HepG2 (cell line): Measurements from ENCODE around the gene FAM162A. TPM values are rescaled to one million over a fixed set of nuclear protein-coding genes. Genes with fewer than 3 reads are reported as not detected.

Source experiments
- ATAC-seq: fragments of 200-7000 bp; cut with Tn5 transposase; 3 replicates; pipeline ENCODE4 v1.9.1; 2020; ENCODE audit warnings: mild to moderate bottlenecking, moderate library complexity
- BruUV-seq: library from RNA; stranded (reverse); fragments of 400-500 nt; replicated peaks from 2 replicates; lab custom pipeline; 2021; lab: Mats Ljungman, UMichigan
- CTCF ChIA-PET: fragments of 300-600 bp; formaldehyde crosslinking; extraction: SDS; loops from one replicate; lab custom pipeline; 2021; ENCODE audit warnings: low total read pairs, inconsistent platforms, low intra/inter-chr PET ratio; lab: Yijun Ruan, JAX
- POLR2A ChIA-PET: fragments of 350-600 bp; sonication (Branson Sonifier 250); formaldehyde crosslinking; loops from one replicate; lab custom pipeline; 2020; ENCODE audit warnings: antibody characterized with exemption, inconsistent platforms; lab: Yijun Ruan, JAX
- DNase-seq: peaks from one replicate; pipeline ENCODE4 v3.0.0-alpha.2; 2015; ENCODE audit warnings: low spot score
- FAIRE-seq: peaks from 3 replicates; lab custom pipeline; 2011; peaks lifted over from hg19 to GRCh38; lab: Jason Lieb, UNC
- H2AFZ ChIP-seq: one replicate; pipeline ENCODE4 v1.6.1; 2011; ENCODE audit warnings: low read length, inconsistent platforms
- H3K27ac ChIP-seq: fragments of 300-600 bp; 3 replicates; pipeline ENCODE4 v1.8.0; 2011; ENCODE audit warnings: mixed run types, mild to moderate bottlenecking, mixed read lengths, low read length, inconsistent platforms; ENCODE audit not compliant: insufficient read depth; ENCODE audit errors: extremely low read length
- H3K27me3 ChIP-seq, 2 experiments: fragments of 200-600 bp in 1 of 2; 2 replicates in 1 of 2; 3 replicates in 1 of 2; pipeline versions ENCODE4 v1.6.0 to v1.8.0; 2011; ENCODE audit warnings: low read length in 2 of 2, mild to moderate bottlenecking in 2 of 2, moderate library complexity in 2 of 2, inconsistent platforms in 1 of 2; ENCODE audit not compliant: insufficient read depth in 2 of 2, control insufficient read depth in 1 of 2
- H3K36me3 ChIP-seq, 2 experiments: fragments of 200-600 bp in 1 of 2; replicated peaks in 1 of 2; 2 replicates in 1 of 2; 3 replicates in 1 of 2; pipeline versions ENCODE4 v1.5.1 to v1.8.0; 2011; ENCODE audit warnings: low read length in 2 of 2, inconsistent platforms in 1 of 2; ENCODE audit not compliant: insufficient read depth in 2 of 2, control insufficient read depth in 1 of 2
- H3K4me1 ChIP-seq: 2 replicates; pipeline ENCODE4 v1.5.1; 2012; ENCODE audit warnings: low read length, inconsistent platforms; ENCODE audit not compliant: insufficient read depth
- H3K4me2 ChIP-seq: 2 replicates; pipeline ENCODE4 v1.6.0; 2011; ENCODE audit warnings: low read depth, low read length, inconsistent platforms
- H3K4me3 ChIP-seq, 3 experiments: fragments of 200-600 bp in 1 of 3; sonication (generic), shearing (Covaris generic) in 1 of 3; replicated peaks in 1 of 3; 2 replicates each; pipeline ENCODE4 v1.5.1; 2011 to 2016; ENCODE audit warnings: low read length in 3 of 3, inconsistent platforms in 2 of 3, low read depth in 2 of 3, mild to moderate bottlenecking in 2 of 3, control low read depth in 1 of 3, mixed read lengths in 1 of 3; ENCODE audit not compliant: insufficient read depth in 1 of 3
- H3K79me2 ChIP-seq: one replicate; pipeline ENCODE4 v1.6.1; 2011; ENCODE audit warnings: low read length, inconsistent platforms; ENCODE audit not compliant: insufficient read depth
- H3K9ac ChIP-seq: 2 replicates; pipeline ENCODE4 v1.6.0; 2011; ENCODE audit warnings: mild to moderate bottlenecking, low read depth, low read length, inconsistent platforms; ENCODE audit not compliant: insufficient read depth
- H3K9me3 ChIP-seq: 2 replicates; pipeline ENCODE4 v1.5.1; 2012; ENCODE audit warnings: mild to moderate bottlenecking, low read length
- H4K20me1 ChIP-seq: 2 replicates; pipeline ENCODE4 v1.6.0; 2011; ENCODE audit warnings: inconsistent platforms, mild to moderate bottlenecking, low read length, moderate library complexity; ENCODE audit not compliant: insufficient read depth
- ARID5B ChIP-seq: IDR thresholded peaks from 2 replicates; pipeline ENCODE4 v1.4.0; 2020; ENCODE audit warnings: mild to moderate bottlenecking, missing genetic modification reagents
- IKZF4 ChIP-seq: sonication (generic); formaldehyde crosslinking; IDR thresholded peaks from 2 replicates; pipeline ENCODE4 v1.5.1; 2020; ENCODE audit warnings: borderline replicate concordance, mild to moderate bottlenecking, low read depth, missing genetic modification reagents; ENCODE audit errors: not compliant biosample characterization
- NKX3-1 ChIP-seq: sonication (generic); formaldehyde crosslinking; IDR thresholded peaks from 2 replicates; pipeline ENCODE4 v1.5.0; 2020; ENCODE audit warnings: missing genetic modification reagents
- SOX13 ChIP-seq, 3 experiments: fragments of 450-650 bp in 1 of 3; sonication (generic) in 1 of 3; formaldehyde crosslinking in 1 of 3; IDR thresholded peaks in 2 of 3; conservative IDR thresholded peaks in 1 of 3; 2 replicates each; pipeline versions ENCODE4 v1.5.0 to v1.6.1; 2016 to 2020; ENCODE audit warnings: antibody characterized with exemption in 1 of 3, mild to moderate bottlenecking in 1 of 3, missing compliant biosample characterization in 1 of 3, missing genetic modification reagents in 1 of 3, moderate library complexity in 1 of 3
- SRY ChIP-seq: sonication (generic); formaldehyde crosslinking; IDR thresholded peaks from 2 replicates; pipeline ENCODE4 v1.8.0; 2022; ENCODE audit warnings: mild to moderate bottlenecking, missing genetic modification reagents
- TP53 ChIP-seq: sonication (generic); formaldehyde crosslinking; conservative IDR thresholded peaks from 2 replicates; pipeline ENCODE4 v1.4.0; 2020; ENCODE audit warnings: missing genetic modification reagents
- TSC22D2 ChIP-seq: sonication (generic); formaldehyde crosslinking; IDR thresholded peaks from 2 replicates; pipeline ENCODE4 v1.5.1; 2020; ENCODE audit warnings: missing genetic modification reagents, mild to moderate bottlenecking, borderline replicate concordance
- ZC3H4 ChIP-seq: sonication (generic); formaldehyde crosslinking; IDR thresholded peaks from 2 replicates; pipeline ENCODE4 v1.4.0; 2020; ENCODE audit warnings: missing genetic modification reagents, borderline replicate concordance
- ZNF414 ChIP-seq: sonication (generic); formaldehyde crosslinking; IDR thresholded peaks from 2 replicates; pipeline ENCODE4 v1.5.0; 2020; ENCODE audit warnings: missing genetic modification reagents
- ZNF513 ChIP-seq: sonication (generic); formaldehyde crosslinking; conservative IDR thresholded peaks from 2 replicates; pipeline ENCODE4 v1.5.0; 2020; ENCODE audit warnings: missing genetic modification reagents
- ZNF768 ChIP-seq: sonication (generic); formaldehyde crosslinking; IDR thresholded peaks from 2 replicates; pipeline ENCODE4 v1.4.0; 2020; ENCODE audit warnings: missing genetic modification reagents
- ZNF800 ChIP-seq: sonication (generic); formaldehyde crosslinking; IDR thresholded peaks from 2 replicates; pipeline ENCODE4 v1.4.0; 2020; ENCODE audit warnings: missing genetic modification reagents
- WGBS: methylation state at CpG from one replicate; pipeline ENCODE4 v1.1.6; 2017; ENCODE audit warnings: low lambda C conversion rate; 5-methylcytosine and 5-hydroxymethylcytosine counted together
- in situ Hi-C: cut with HindIII; loops from 2 replicates; pipeline ENCODE4 v1.10.0; 2017; ENCODE audit warnings: low pct_unique_long_range_greater_than_20kb; ENCODE audit not compliant: extremely low pct_ligation_motif_present
- intact Hi-C: fragments of 100-400 bp; cut with micrococcal nuclease; formaldehyde crosslinking; loops from one replicate; pipeline ENCODE4 v1.10.0; 2022; ENCODE audit not compliant: unreplicated experiment
- polyA plus RNA-seq, 8 experiments: library from polyadenylated mRNA; depleted of rRNA in 3 of 8; stranded (reverse) in 7 of 8; unstranded in 1 of 8; fragments of >200 nt; fragmentation: Illumina TruSeq in 4 of 8; extraction: Trizol in 4 of 8; gene quantifications; 2 replicates each; pipeline versions ENCODE4 v1.2.1 to v1.2.3, GENCODE V29; 2011 to 2016; ENCODE audit warnings: low read depth in 4 of 8, missing spikeins in 1 of 8, mixed read lengths in 1 of 8; ENCODE audit not compliant: insufficient read depth in 1 of 8
- total RNA-seq, 5 experiments: library from RNA; depleted of rRNA; stranded (reverse); fragments of >200 nt; fragmentation: Illumina TruSeq; extraction: Trizol; gene quantifications; 2 replicates each; pipeline ENCODE4 v1.2.3, GENCODE V29; 2016; ENCODE audit warnings: low read depth in 1 of 5

Gene FAM162A
- total and polyA plus RNA-seq, 2 of the 13 experiments (the other 11 are each of a cell fraction or from before 2014, with no cell fraction given): 115 to 155 TPM

- Histone ChIP-seq H4K20me1 (0 out of 2 replicates have a peak, but pooled peaks cover 7% of the 10 kb centered on the region), H3K79me2 (peaks cover 63% of the 10 kb centered on the region), H3K27ac (no peak overlapping the region), H2AFZ (no peak overlapping the region), H3K36me3 (peaks cover 0 to 15% of the 10 kb centered on the region in 2 experiments; a peak in 2 of 5 replicates), H3K9ac (no peak overlapping the region), H3K9me3 (no peaks in the 10 kb centered on the region)
- DNase-seq (no peak), ATAC-seq (no peak), FAIRE-seq (no peak)
- 65% methylated on average over 3 of the region's 3 CpGs for WGBS
- POLR2A ChIA-PET: no interaction called here
- no peak for TF ChIP-seq ARID5B (CRISPR knock-in tag)
- TF ChIP-seq ZNF414 (CRISPR knock-in tag): no peak
- no peak for TF ChIP-seq ZNF800 (CRISPR knock-in tag)
- TF ChIP-seq TSC22D2 (CRISPR knock-in tag): no peak
- TF ChIP-seq IKZF4 (CRISPR knock-in tag): no peak
- no peak for TF ChIP-seq ZNF768
- TF ChIP-seq NKX3-1: no peak
- TF ChIP-seq TP53: no peak
- no peak for TF ChIP-seq SRY
- no peak for TF ChIP-seq ZC3H4 (CRISPR knock-in tag)
- no peak for TF ChIP-seq SOX13 (IDR thresholded peaks at IDR 0.05)
- no peak for TF ChIP-seq SOX13 (CRISPR knock-in tag; conservative IDR thresholded peaks at IDR 0.05 in 1 of 2, IDR thresholded peaks at IDR 0.05 in 1 of 2)
- no peak for TF ChIP-seq ZNF513
- TF ChIP-seq, all 625 proteins: peak for 0
- Histone ChIP-seq H3K4me1 (peaks cover 39% of the 10 kb centered on the region), H3K27me3 (no peaks in the 10 kb centered on the region), H3K4me2 (no peak overlapping the region), H3K4me3 (no peak overlapping the region)
- in situ Hi-C loops: no loop called here
- CTCF ChIA-PET: no interaction called here
- BruUV-seq: no TSS peak
- intact Hi-C loops: no loop called here
Observed at GRCh38 chr3:122395582-122395981, 11.6 kb downstream of the FAM162A start.
